Lung (tissue), 12 donors: ENCODE results near the gene SPDYE1. TPM values are rescaled to one million over a fixed set of nuclear protein-coding genes. Genes with fewer than 3 reads are reported as not detected.
A peak's percentile ranks its signal among the peaks of the same experiment; 100 is the strongest.

ENCODE experiments used
- ATAC-seq: fragments of 200-7000 bp; cut with Tn5 transposase; one replicate; pipeline ENCODE4 v1.9.1; 2020; ENCODE audit warnings: moderate number of reproducible peaks; ENCODE audit not compliant: insufficient read depth, low FRiP score
- DNase-seq, 3 donors: peaks; one replicate each; pipeline ENCODE4 v3.0.0-alpha.2; 2013 to 2017
- H3K27ac ChIP-seq, 2 donors: one replicate each; pipeline ENCODE4 v1.5.1; 2013; ENCODE audit warnings: mild to moderate bottlenecking in 2 of 2, moderate library complexity in 2 of 2, control low read depth in 1 of 2, inconsistent platforms in 1 of 2, low read depth in 1 of 2, low read length in 1 of 2
- H3K27me3 ChIP-seq, 3 donors: one replicate each; pipeline ENCODE4 v1.5.1; 2013; ENCODE audit warnings: low read length in 2 of 3; ENCODE audit not compliant: control insufficient read depth in 3 of 3, insufficient read depth in 3 of 3
- H3K36me3 ChIP-seq, 4 donors: one replicate each; pipeline ENCODE4 v1.5.1; 2013; ENCODE audit warnings: low read length in 4 of 4, mild to moderate bottlenecking in 1 of 4, moderate library complexity in 1 of 4; ENCODE audit not compliant: control insufficient read depth in 4 of 4, insufficient read depth in 4 of 4
- H3K4me1 ChIP-seq, 5 donors: one replicate each; pipeline ENCODE4 v1.5.1; 2013; ENCODE audit warnings: low read length in 5 of 5, mild to moderate bottlenecking in 2 of 5, moderate library complexity in 1 of 5; ENCODE audit not compliant: control insufficient read depth in 5 of 5, insufficient read depth in 5 of 5
- H3K4me3 ChIP-seq: one replicate; pipeline ENCODE4 v1.5.1; 2013; ENCODE audit warnings: mild to moderate bottlenecking, control low read depth, moderate library complexity
- H3K9ac ChIP-seq, 2 donors: one replicate each; pipeline ENCODE4 v1.5.1; 2013; ENCODE audit warnings: low read length in 2 of 2, control low read depth in 1 of 2; ENCODE audit not compliant: insufficient read depth in 1 of 2
- H3K9me3 ChIP-seq, 4 donors: one replicate each; pipeline ENCODE4 v1.5.1; 2013; ENCODE audit warnings: low read length in 3 of 4, mild to moderate bottlenecking in 1 of 4, moderate library complexity in 1 of 4; ENCODE audit not compliant: control insufficient read depth in 4 of 4, insufficient read depth in 3 of 4
- WGBS, 2 donors: extraction: QIAGEN DNeasy Blood & Tissue Kit; methylation state at CpG; one replicate each; pipeline ENCODE4 v1.1.7; 2013; 5-methylcytosine and 5-hydroxymethylcytosine counted together
- polyA plus RNA-seq, 2 donors: library from polyadenylated mRNA; stranded (reverse); fragments of 200-250 nt; gene quantifications; one replicate each; pipeline ENCODE4 v1.2.1, GENCODE V29; 2013
- total RNA-seq, 2 donors: library from RNA; depleted of rRNA in 1 of 2; stranded (reverse); fragments of >200 nt in 1 of 2; gene quantifications; one replicate each; pipeline ENCODE4 v1.2.1, GENCODE V29; 2014 to 2021
- TF ChIP-seq, protein P1 (sequence below): IDR thresholded peaks from 2 replicates; pipeline ENCODE4 v1.5.1; 2012; ENCODE audit warnings: mild to moderate bottlenecking; ENCODE audit errors: control extremely low read depth, extremely low read depth
- donor health status: control.
- donor health status: control.
- donor health status: Bipolar disorder and iron deficiency.
- donor health status: healthy.
- donor health status: DM: yes; HTN: yes; CAD: no.

SPDYE1 gene
- total and polyA plus RNA-seq, 4 donors, result 0.09 TPM; not detected in 3

DNA sequence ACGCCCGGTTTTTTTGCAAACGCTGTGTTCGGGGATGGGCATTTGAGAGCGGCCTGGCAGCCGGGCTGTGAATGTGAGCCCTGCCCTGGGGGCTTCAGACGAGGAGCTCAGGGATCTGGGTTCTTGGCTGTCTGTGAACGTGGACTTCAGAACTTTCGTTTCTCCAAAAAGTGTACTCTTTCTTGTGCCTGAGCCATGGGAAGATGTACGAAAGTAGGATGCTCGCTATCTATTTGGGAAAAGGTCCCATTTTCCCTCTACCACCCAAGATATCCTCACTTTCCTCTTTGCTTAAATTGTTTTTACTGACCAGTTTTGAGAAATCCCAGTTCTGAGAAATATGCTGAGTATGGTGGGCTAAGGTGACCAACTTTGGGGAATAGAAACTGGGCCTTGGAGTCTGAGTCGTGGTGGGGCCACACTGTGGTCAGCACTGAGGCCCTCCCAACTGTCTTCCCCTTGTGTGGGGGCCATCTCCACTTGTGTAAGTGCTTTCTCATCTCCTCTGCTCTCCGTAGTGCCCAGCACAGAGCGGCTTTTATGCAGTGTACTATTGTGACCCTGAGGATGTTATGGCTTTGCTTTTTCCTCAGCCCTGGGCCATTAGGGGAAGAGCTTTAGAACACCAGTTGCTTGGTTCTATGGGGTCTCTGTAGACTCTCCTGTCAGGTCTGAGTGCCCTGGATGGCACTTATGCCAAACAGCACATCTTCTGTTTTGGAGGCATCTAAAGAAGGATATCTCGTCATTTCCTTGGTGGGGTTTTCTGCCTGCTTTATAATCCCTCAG, 47.7 kb downstream of the SPDYE1 start:
- Histone ChIP-seq H3K27ac (peak overlapping the region; percentile 79 to 99), H3K36me3 (peaks cover 0 to 14% (median 10%) of the 10 kb centered on the region in 4 donors), H3K27me3 (peaks cover 0 to 4% (median 0%) of the 10 kb centered on the region in 3 donors), H3K9me3 (no peaks in the 10 kb centered on the region), H3K4me1 (peaks cover 0 to 21% (median 11%) of the 10 kb centered on the region in 5 donors), H3K4me3 (peak overlapping the region; percentile 98), H3K9ac (peak overlapping the region; percentile 14 to 63)
- DNase-seq (peak in 1 of 3 donors; percentile 35), ATAC-seq (no peak)
- TF ChIP-seq, protein P1, sequence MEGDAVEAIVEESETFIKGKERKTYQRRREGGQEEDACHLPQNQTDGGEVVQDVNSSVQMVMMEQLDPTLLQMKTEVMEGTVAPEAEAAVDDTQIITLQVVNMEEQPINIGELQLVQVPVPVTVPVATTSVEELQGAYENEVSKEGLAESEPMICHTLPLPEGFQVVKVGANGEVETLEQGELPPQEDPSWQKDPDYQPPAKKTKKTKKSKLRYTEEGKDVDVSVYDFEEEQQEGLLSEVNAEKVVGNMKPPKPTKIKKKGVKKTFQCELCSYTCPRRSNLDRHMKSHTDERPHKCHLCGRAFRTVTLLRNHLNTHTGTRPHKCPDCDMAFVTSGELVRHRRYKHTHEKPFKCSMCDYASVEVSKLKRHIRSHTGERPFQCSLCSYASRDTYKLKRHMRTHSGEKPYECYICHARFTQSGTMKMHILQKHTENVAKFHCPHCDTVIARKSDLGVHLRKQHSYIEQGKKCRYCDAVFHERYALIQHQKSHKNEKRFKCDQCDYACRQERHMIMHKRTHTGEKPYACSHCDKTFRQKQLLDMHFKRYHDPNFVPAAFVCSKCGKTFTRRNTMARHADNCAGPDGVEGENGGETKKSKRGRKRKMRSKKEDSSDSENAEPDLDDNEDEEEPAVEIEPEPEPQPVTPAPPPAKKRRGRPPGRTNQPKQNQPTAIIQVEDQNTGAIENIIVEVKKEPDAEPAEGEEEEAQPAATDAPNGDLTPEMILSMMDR, result no peak
- 21% methylated on average over 14 to 15 of the region's 15 CpGs for WGBS, 2 donors

DNA sequence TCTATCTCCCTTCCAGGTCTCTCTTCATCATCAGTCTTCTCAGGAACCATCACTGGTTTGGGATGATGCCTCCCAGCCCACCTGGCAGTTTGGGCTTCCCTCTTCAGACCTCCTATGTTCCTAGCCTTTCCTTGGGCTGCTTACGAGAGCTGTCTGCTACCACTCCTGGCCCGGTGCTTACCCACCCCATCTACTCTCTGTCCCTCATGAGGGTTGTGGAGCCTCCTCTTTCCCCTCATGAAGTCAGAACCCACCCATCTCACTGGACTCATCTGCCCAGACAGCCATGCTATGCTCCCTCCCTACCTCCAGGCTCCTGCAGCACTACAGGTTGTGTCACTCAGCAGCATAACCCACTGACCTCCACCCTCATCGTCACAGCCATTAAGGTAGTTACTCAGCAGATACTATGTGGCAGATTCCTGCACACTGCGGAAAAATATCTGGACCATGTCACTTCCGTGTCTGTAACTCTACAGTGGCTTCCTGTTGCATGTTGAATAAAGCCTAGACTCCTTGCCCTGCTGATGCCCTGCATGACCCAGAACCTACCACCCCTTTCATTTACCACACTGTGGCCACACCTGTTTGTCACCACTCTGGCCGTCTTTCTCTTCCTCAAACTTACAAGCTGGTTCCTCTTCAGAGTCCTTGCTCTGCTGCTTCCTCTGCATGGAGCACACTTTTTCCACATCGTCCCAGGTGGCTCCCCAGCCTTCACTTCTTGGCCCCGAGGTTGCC, 48.8 kb downstream of the SPDYE1 start:
- H3K27me3 ChIP-seq, result peaks cover 0 to 4% (median 0%) of the 10 kb centered on the region in 3 donors
- peaks cover 3 to 24% (median 11%) of the 10 kb centered on the region in 4 donors for H3K36me3 ChIP-seq
- H3K9ac ChIP-seq, result no peak overlapping the region
- TF ChIP-seq, protein P1, result no peak
- H3K4me1 ChIP-seq, result peaks cover 0 to 18% (median 11%) of the 10 kb centered on the region in 5 donors
- no peak overlapping the region for H3K4me3 ChIP-seq
- no peak for ATAC-seq
- H3K27ac ChIP-seq, result peak overlapping the region in 1 of 2 donors; percentile 37
- H3K9me3 ChIP-seq, result no peaks in the 10 kb centered on the region
- 35 to 66% methylated on average over 8 of the region's 8 CpGs for WGBS, 2 donors
- DNase-seq, result no peak

DNA sequence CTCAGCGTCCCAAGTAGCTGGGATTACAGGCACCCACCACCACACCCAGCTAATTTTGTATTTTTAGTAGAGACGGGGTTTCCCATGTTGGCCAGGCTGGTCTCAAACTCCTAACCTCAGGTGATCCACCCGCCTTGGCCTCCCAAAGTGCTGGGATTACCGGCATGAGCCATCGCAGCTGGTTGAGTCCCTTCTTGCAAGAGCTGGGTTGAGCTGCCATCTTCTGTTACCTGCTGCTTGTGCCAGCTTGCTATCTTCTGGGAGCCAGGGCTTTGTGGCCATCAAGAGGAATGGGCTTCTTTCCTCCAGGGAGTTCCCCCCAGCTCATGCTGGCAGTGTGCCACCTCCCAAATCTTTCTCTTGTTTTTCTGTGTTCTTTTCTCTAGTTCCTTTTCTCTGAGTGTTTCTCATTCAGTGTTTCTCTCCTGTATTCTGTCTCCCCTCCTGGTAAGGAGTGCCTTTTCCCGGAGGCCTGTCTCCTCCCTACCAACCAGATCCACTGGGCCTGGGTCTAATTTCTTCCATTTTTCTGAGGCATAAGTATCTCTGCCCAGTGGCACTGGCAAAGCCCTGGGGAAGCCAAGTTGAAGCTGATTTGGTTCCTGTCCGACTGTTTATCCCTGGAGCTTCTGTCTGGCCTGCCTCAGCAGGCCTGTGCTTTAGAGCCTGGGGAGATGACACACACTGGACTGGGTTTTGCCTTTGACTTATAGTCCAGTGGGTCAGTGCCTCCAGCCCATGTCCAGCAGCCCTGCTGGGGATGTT, 50.5 kb downstream of the SPDYE1 start:
- 93 to 96% methylated on average over 7 of the region's 7 CpGs for WGBS, 2 donors
- no peak overlapping the region for H3K9ac ChIP-seq
- TF ChIP-seq, protein P1, result no peak
- peaks cover 0 to 20% (median 11%) of the 10 kb centered on the region in 5 donors for H3K4me1 ChIP-seq
- ATAC-seq (no peak), DNase-seq (no peak)
- H3K9me3 ChIP-seq, result no peaks in the 10 kb centered on the region
- H3K27me3 ChIP-seq, result no peaks in the 10 kb centered on the region
- no peak overlapping the region for H3K27ac ChIP-seq
- H3K4me3 ChIP-seq, result no peak overlapping the region
- peaks cover 9 to 38% (median 22%) of the 10 kb centered on the region in 4 donors for H3K36me3 ChIP-seq
